GM18499 (cell line): ENCODE results near the gene MASP1.
"Not testable (repeated sequence)": the region's sequence is repeated elsewhere in the genome, so short reads cannot be mapped to it uniquely, and the experiment has no call there.

Experiments
- ATAC-seq: cut with Tn5 transposase; IDR thresholded peaks from one replicate; pipeline ENCODE4 v1.9.1; 2021; ENCODE audit warnings: moderate number of reproducible peaks; ENCODE audit not compliant: insufficient read depth, unreplicated experiment

The MASP1 gene

DNA sequence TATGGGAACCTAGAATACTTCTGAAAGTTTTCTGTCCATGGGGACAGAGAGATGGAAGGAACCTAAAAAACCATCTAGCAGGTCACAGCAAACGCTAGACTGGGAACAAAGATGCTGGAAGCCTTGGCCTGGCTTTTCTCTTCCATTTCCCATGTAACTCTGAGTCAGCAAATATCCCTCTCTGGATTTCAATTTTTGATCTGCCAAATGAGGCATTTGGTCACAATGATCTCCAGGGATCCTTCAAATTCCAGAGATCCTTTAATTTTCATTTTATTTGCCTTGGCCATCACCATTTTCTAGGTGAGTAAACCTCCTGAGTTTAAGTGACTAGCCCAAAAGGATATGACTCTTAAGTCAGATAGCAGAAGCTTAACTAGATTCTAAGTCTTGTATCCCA is 54.6 kb downstream of the MASP1 start:
- no peak for ATAC-seq

DNA sequence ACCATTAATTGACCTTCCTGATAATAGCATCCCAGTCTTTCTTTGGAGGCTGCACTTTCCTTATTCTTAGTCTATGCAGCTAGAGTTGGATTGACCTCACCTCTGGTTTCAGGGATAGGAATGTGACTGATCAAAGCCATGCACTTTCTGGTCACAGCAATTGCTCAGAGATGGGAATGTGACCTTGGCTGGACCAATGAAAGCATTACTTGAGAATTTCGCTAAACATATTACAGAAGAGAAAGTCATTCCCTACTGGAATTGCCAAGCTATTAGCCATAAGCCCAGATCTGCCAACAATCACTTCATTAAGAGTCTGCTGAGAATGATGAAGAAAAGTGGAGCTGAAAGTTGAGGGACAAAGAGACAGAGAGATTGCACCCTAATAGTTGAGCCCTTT is 61.5 kb downstream of the MASP1 start:
- ATAC-seq: no peak

DNA sequence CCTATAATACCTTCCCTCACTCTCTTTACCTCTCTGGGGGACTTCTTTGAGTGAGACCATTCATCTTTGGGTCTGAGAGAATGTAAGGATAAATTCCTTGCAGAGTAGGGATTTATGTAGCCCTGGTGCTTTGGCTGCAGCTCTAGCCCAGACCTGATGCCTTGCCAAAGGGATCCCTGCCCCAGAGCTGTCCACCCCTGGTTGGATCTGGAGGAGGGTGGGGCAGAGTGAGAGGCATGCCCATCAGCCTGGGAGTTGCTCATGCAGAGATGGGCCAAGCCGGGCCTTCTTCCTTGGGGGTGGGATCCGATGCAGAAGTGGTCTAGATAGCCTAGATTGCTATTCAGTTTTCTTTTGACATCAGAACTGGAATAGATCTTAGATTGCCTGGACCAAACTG is 62.8 kb downstream of the MASP1 start:
- ATAC-seq: no peak

- ATAC-seq: no peak
These were observed 63.8 kb downstream of the MASP1 start for GRCh38 chr3:187227658-187228258.

DNA sequence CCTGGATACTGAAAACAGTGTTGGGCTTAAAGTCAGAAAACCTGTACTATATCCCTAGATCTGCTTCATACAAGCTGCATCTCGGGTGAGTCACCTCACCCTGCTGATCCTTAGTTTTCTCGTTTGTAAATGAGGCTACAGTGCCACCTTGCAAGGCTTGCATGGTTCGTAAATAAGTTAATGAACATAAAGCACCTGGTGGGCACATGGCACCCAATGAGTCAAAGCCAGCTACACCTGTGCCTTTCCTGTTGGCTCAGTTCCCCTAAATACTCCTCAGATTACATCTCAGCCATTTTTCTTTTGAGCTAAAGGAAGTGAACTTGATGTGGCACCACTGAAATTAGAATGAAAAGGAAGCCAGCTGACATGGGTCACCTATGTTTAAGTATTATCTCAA is 67.7 kb downstream of the MASP1 start:
- ATAC-seq: no peak

DNA sequence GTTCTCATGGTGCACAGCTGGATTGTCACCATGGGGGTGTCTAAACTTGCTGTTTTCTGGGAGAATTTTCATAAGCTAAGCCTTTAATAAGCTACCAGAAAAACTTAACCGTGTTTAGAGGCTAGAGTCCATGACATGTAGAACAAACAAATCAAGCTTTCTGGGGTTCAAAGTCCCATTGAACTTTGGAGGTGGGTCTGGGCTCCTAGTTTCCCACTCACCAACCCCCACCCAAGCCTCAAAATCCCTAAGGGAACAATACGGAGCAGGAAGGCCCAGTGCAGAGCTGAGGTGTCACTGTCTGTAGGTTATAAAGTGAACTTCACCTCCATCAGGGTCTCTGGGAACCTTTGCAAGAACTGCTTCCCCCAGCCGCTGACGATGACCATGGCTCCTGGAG is 68.7 kb downstream of the MASP1 start:
- no peak for ATAC-seq

DNA sequence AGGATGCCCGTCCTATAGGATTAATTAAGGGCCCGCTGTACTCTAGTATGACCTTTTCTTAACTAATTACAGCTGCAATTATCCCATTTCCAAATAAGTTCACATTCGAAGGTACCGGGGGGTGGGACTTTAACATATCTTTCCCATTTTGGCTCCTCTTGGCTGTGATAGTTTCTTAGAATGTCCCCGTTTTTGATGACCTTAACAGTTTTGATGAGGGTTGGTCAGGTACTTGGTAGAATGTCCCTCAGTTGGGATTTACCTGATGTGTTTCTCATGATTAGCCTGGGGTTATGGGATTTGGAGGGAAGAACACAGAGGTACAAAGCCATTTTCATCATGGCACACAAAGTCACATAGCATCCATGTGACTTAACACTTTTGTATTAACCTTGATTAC is 76.1 kb downstream of the MASP1 start:
- no peak for ATAC-seq

DNA sequence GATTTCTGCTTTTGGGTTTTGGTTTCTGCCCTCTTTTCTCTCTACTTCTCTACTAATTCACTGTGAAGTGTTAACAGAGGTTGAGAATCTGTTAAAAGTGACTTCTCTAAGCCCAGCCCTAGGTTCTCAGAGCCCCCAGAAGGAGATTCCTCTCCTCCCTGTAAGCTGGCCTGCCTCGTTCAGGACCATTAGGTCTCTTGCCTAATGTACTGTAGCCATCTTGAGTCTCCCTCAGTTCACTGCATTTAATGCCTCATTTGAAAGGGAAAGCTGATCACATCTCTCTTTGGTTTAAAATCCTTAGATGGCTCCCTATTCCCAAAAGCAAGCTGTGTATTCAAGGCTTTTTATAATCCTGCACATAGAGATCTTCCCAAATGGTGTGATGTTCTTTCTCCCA is 77.9 kb downstream of the MASP1 start:
- ATAC-seq: no peak

DNA sequence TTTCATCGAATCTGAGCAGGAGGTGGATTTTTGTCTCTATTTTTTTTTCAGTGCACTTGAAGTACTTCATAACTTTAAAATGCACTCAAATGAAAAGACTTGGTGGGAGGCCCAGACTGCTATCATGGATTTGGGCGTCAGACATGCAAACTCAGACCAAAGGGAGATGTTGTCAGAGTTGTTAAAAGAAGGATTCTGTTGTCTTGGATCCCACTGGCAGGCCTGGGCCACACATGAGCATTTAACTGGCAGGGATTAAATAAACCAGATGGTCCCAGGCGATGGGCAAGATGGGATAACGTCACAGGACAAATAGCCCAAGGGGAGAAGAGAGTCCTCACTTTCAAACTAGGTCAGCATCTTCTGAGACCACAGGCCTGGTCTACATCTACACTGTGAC is 78.8 kb downstream of the MASP1 start:
- ATAC-seq: no peak

DNA sequence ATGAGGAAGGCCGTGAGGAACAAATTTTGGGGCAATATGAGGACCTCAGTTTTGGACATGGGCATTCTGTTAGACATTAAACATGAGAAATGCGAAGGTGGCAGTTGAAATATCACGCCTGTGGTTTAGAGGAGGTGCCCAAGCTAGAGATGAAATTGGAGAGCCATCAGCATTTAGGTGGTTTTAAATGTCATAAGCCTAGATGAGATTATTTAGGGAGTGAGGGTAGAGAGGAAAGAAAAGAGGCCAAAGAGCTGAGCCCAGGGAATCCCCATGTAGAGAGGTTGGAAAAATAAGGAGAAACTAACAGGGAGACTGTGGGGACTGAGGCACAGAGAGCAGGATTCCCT is 79.4 kb downstream of the MASP1 start:
- ATAC-seq: no peak

DNA sequence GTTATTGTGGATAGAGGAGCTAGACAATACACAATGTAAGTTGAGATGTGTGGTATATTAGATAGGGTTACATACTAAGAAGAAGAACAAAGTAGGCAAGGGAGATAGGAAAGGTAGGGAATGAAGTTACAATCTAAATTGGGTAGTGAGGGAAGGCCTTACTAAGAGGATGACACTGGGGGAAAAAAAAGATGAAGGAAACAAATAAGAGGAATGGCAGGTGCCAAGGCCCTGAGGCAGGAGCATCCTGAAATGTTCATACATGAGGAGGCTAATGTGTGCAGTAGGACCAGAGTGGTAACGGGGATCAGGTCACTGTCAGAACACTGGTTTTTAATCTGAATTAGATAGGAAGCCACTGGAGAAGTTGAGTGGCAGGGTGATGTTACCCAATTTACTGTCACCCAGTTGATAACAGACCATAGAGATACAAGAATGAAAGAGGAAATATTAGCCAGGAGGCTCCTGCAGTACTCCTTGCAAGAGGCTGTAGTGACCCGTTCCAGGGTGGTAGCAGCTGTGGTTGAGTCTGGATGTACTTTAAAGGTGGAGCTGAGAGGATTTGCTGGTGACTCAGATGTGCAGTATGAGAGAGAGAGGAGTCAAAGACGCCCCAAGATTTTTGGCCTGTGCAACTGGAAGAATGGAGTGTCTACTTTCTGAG is 79.9 kb downstream of the MASP1 start:
- no peak for ATAC-seq

GRCh38 chr3:187210545-187211327 is 80.8 kb downstream of the MASP1 start:
- no peak for ATAC-seq

DNA sequence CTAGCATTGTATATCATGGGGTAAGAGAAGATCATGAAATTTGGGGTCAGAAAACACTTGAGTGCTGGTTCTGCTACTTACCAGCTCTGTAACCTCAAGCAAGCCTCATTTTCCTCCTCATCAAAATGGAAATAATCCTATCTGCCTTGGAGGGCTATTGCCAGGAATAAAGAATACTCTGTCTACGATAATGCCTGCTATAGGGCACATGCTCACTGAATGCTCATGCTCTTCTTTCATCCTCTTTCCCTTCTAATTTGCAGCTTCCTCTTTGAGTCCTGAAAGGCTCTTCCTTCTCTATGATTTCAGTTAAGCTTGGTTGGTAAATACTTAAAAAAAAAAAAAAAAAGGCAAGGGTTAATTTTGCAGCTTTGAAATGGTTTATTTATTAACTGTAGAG is 81.4 kb downstream of the MASP1 start:
- no peak for ATAC-seq

- ATAC-seq: no peak
These were observed 82.0 kb downstream of the MASP1 start for GRCh38 chr3:187209491-187209890.

- no peak for ATAC-seq
These were observed 83.4 kb downstream of the MASP1 start for GRCh38 chr3:187208159-187208558.

- no peak for ATAC-seq
These were observed 83.9 kb downstream of the MASP1 start for GRCh38 chr3:187207624-187208023.

DNA sequence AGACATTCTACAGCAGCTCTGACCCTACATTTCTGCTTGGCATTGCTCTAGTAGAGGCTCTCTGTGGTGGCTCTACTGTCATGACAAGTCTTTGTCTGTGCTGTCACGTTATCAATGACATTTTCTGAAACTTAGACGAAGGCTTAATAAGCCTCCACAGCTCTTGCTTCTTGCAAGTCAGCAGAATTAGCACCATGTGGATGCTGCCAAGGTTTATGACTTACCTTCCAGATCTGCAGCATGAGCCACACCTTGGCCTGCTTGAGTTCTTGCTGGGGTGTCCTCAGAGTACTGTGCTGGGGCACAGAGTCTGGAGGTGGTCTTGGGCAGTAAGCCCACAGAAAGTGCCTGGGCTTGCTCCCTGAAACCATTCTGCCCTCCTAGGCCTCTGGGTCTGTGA is 84.5 kb downstream of the MASP1 start:
- ATAC-seq: no peak

DNA sequence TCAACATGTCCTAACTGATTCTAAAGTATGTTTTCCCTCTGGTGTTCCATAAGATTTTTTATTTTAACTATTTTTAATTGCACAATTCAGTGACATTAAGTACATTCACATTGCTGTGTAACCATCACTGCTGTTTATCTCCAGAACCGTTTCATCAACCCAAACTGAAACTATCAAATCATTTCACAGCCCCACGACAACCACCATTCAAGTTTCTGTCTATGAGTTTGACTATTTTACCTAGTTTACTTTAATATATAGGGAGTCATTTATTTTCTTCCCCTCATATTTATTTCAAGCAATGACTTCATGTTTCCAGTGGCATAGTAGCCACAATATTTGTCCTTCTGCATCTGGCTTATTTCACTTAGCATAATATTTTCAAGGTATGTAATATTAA is 85.9 kb downstream of the MASP1 start:
- no peak for ATAC-seq

DNA sequence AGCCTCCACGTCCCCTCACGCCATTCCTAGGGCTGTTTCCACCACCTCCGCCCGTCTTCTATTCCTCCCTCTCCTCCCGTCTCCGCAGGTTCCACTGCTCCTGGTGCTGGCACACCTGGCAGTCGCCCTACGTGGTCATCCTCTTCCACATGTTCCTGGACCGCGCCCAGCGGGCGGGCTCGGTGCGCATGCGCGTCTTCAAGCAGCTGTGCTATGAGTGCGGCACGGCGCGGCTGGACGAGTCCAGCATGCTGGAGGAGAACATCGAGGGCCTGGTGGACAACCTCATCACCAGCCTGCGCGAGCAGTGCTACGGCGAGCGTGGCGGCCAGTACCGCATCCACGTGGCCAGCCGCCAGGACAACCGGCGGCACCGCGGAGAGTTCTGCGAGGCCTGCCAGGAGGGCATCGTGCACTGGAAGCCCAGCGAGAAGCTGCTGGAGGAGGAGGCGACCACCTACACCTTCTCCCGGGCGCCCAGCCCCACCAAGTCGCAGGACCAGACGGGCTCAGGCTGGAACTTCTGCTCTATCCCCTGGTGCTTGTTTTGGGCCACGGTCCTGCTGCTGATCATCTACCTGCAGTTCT is 92.0 kb downstream of the MASP1 start:
- not testable (repeated sequence) for ATAC-seq

DNA sequence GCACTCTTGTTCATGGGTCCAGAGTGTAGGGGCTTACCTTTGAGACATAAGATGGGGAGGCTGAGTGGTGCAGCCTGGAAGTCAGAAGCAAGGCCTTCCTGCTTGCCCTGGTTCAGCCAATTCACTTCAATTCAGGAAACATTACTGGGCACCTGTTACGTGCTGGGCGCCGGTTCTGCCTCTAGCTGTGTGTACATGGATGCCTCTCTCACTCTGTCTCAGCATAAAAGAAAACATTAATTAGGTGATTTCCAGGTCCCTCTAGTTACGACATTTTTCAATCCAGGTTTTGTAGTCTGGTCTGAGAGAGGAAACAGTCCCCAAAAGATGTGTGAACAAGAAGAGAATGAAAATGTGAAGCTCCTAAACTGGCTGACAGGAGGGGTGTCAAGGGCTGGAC is 93.0 kb downstream of the MASP1 start:
- ATAC-seq: no peak

GRCh38 chr3:187197335-187197649 is 94.2 kb downstream of the MASP1 start, which contains the start of gene RTP1:
RTP1 (plus strand) TSS chr3:187197486; CDS start chr3:187197516, 30 bp downstream.
- no peak for ATAC-seq
